SK-N-SH (cell line): ENCODE measurements around the gene PLIN3. TPM values are rescaled to one million over a fixed set of nuclear protein-coding genes. Genes with fewer than 3 reads are reported as not detected.
"Not testable (repeated sequence)": the region's sequence is repeated elsewhere in the genome, so short reads cannot be mapped to it uniquely, and the experiment has no call there.

ENCODE experiments used
- CTCF ChIA-PET: fragments of 300-600, 350-600 bp; formaldehyde crosslinking; extraction: SDS; loops from one replicate; lab custom pipeline; 2021; lab: Yijun Ruan, JAX
- POLR2A ChIA-PET: fragments of 350-600 bp; sonication (Branson Sonifier 250); formaldehyde crosslinking; extraction: SDS; loops from one replicate; lab custom pipeline; 2020; ENCODE audit warnings: antibody characterized with exemption, inconsistent platforms; lab: Yijun Ruan, JAX
- DNase-seq: peaks from one replicate; pipeline ENCODE4 v3.0.0; 2012
- H2AFZ ChIP-seq: fragments of 200-600 bp; sonication (generic); 2 replicates; pipeline ENCODE4 v1.8.1; 2016; ENCODE audit warnings: antibody characterized with exemption, mild to moderate bottlenecking, low read depth
- H3F3A ChIP-seq: fragments of 200-600 bp; sonication (generic); replicated peaks from 2 replicates; pipeline ENCODE3; 2016; ENCODE audit warnings: antibody characterized with exemption, mild to moderate bottlenecking; ENCODE audit not compliant: insufficient read depth
- H3K27ac ChIP-seq, 2 experiments: fragments of 200-500 bp in 1 of 2; fragments of 200-600 bp in 1 of 2; sonication (Bioruptor generic) in 1 of 2; sonication (generic), shearing (Covaris generic) in 1 of 2; 2 replicates each; pipeline versions ENCODE4 v1.5.1 to v1.6.1; 2014 to 2016; ENCODE audit warnings: low read depth in 2 of 2, inconsistent platforms in 1 of 2, low read length in 1 of 2, mild to moderate bottlenecking in 1 of 2, mixed read lengths in 1 of 2
- H3K27me3 ChIP-seq: fragments of 200-600 bp; sonication (generic), shearing (Covaris generic); 2 replicates; pipeline ENCODE4 v1.6.1; 2016; ENCODE audit warnings: mixed run types; ENCODE audit not compliant: insufficient read depth
- H3K36me3 ChIP-seq, 2 experiments: fragments of 200-500 bp in 1 of 2; fragments of 200-600 bp in 1 of 2; sonication (Bioruptor generic) in 1 of 2; sonication (generic) in 1 of 2; replicated peaks in 1 of 2; 2 replicates each; pipeline versions ENCODE3 to v1.5.1; 2014 to 2016; ENCODE audit warnings: low read length in 1 of 2, mild to moderate bottlenecking in 1 of 2; ENCODE audit not compliant: insufficient read depth in 2 of 2, control insufficient read depth in 1 of 2
- H3K4me1 ChIP-seq, 2 experiments: fragments of 200-500 bp in 1 of 2; fragments of 200-600 bp in 1 of 2; sonication (Bioruptor generic) in 1 of 2; sonication (generic), shearing (Covaris generic) in 1 of 2; 2 replicates each; pipeline versions ENCODE4 v1.5.1 to v1.6.1; 2014 to 2016; ENCODE audit warnings: low read depth in 1 of 2, low read length in 1 of 2, mixed run types in 1 of 2; ENCODE audit not compliant: insufficient read depth in 2 of 2, control insufficient read depth in 1 of 2
- H3K4me2 ChIP-seq: fragments of 200-600 bp; sonication (generic), shearing (Covaris generic); 2 replicates; pipeline ENCODE4 v1.6.1; 2017; ENCODE audit warnings: mixed run types
- H3K4me3 ChIP-seq, 2 experiments: fragments of 200-500 bp in 1 of 2; fragments of 200-600 bp in 1 of 2; sonication (Bioruptor generic) in 1 of 2; sonication (generic), shearing (Covaris generic) in 1 of 2; 2 replicates each; pipeline versions ENCODE4 v1.5.1 to v1.8.1; 2014 to 2016; ENCODE audit warnings: low read depth in 2 of 2, inconsistent platforms in 1 of 2, low read length in 1 of 2, mild to moderate bottlenecking in 1 of 2, mixed read lengths in 1 of 2, moderate library complexity in 1 of 2
- H3K79me2 ChIP-seq: fragments of 200-600 bp; sonication (generic); 2 replicates; pipeline ENCODE4 v1.8.1; 2017; ENCODE audit warnings: mild to moderate bottlenecking; ENCODE audit not compliant: insufficient read depth
- H3K9ac ChIP-seq: fragments of 200-600 bp; sonication (generic); 2 replicates; pipeline ENCODE4 v1.6.1; 2017; ENCODE audit warnings: mixed run types
- H3K9me2 ChIP-seq: fragments of 200-600 bp; sonication (generic); 2 replicates; pipeline ENCODE4 v1.6.1; 2017; ENCODE audit warnings: mixed run types
- H3K9me3 ChIP-seq: fragments of 200-600 bp; sonication (generic); 2 replicates; pipeline ENCODE4 v1.6.1; 2017; ENCODE audit warnings: mixed run types, mild to moderate bottlenecking, moderate library complexity
- H4K20me1 ChIP-seq: fragments of 200-600 bp; sonication (generic); 2 replicates; pipeline ENCODE4 v1.6.1; 2017; ENCODE audit warnings: mild to moderate bottlenecking, mixed run types; ENCODE audit not compliant: insufficient read depth
- ELF1 ChIP-seq: IDR thresholded peaks from 2 replicates; pipeline ENCODE4 v1.4.0; 2012
- EP300 ChIP-seq, 2 experiments: IDR thresholded peaks; 2 replicates each; pipeline versions ENCODE4 v1.4.0 to v1.6.1; 2012; ENCODE audit warnings: borderline replicate concordance in 1 of 2, low read depth in 1 of 2, low read length in 1 of 2
- FOSL2 ChIP-seq: IDR thresholded peaks from 2 replicates; pipeline ENCODE4 v1.4.0; 2012; ENCODE audit warnings: low read depth, mild to moderate bottlenecking, moderate library complexity, borderline replicate concordance
- FOXJ3 ChIP-seq: sonication (generic); formaldehyde crosslinking; IDR thresholded peaks from 2 replicates; pipeline ENCODE4 v1.5.1; 2020; ENCODE audit warnings: mild to moderate bottlenecking, missing genetic modification reagents
- MEF2A ChIP-seq: IDR thresholded peaks from 2 replicates; pipeline ENCODE4 v1.4.0; 2012; ENCODE audit warnings: low read depth, borderline replicate concordance
- MXI1 ChIP-seq: IDR thresholded peaks from 2 replicates; pipeline ENCODE4 v1.6.1; 2012; ENCODE audit warnings: mild to moderate bottlenecking, low read depth, low read length, improper control_type of control experiment
- NFIC ChIP-seq: IDR thresholded peaks from 2 replicates; pipeline ENCODE4 v1.4.0; 2012; ENCODE audit warnings: borderline replicate concordance
- POLR2AphosphoS5 ChIP-seq: IDR thresholded peaks from 2 replicates; pipeline ENCODE4 v1.6.1; 2012; ENCODE audit warnings: low read depth, low read length
- RAD21 ChIP-seq: IDR thresholded peaks from 2 replicates; pipeline ENCODE4 v1.6.1; 2012; ENCODE audit warnings: mild to moderate bottlenecking, low read length
- REST ChIP-seq: IDR thresholded peaks from 2 replicates; pipeline ENCODE4 v1.6.1; 2012; ENCODE audit warnings: mild to moderate bottlenecking, low read depth, low read length, moderate library complexity
- RFX5 ChIP-seq: IDR thresholded peaks from 2 replicates; pipeline ENCODE4 v1.6.1; 2012; ENCODE audit warnings: mild to moderate bottlenecking, improper control_type of control experiment, low read length
- RXRA ChIP-seq: IDR thresholded peaks from 2 replicates; pipeline ENCODE4 v1.4.0; 2012; ENCODE audit warnings: low read depth, mild to moderate bottlenecking, borderline replicate concordance
- SIN3A ChIP-seq: IDR thresholded peaks from 2 replicates; pipeline ENCODE4 v1.6.1; 2012; ENCODE audit warnings: low read depth, mild to moderate bottlenecking, low read length, moderate library complexity, borderline replicate concordance
- TCF12 ChIP-seq: IDR thresholded peaks from 2 replicates; pipeline ENCODE4 v1.4.0; 2012
- YY1 ChIP-seq: IDR thresholded peaks from 2 replicates; pipeline ENCODE4 v1.4.0; 2012; ENCODE audit warnings: low read depth, mild to moderate bottlenecking
- WGBS: methylation state at CpG from one replicate; pipeline ENCODE4 v1.1.6; 2017; ENCODE audit warnings: low lambda C conversion rate; 5-methylcytosine and 5-hydroxymethylcytosine counted together
- polyA plus RNA-seq, 3 experiments: library from polyadenylated mRNA; depleted of rRNA; stranded (reverse); fragments of >200 nt; gene quantifications; 2 replicates each; pipeline ENCODE4 v1.2.3, GENCODE V29; 2012
- TF ChIP-seq, protein P1 (sequence below): IDR thresholded peaks from 2 replicates; pipeline ENCODE4 v1.4.0; 2012; ENCODE audit warnings: low read depth

The PLIN3 gene
- polyA plus RNA-seq, 1 of the 3 experiments (the other 2 are of a cell fraction) = 129 TPM

DNA sequence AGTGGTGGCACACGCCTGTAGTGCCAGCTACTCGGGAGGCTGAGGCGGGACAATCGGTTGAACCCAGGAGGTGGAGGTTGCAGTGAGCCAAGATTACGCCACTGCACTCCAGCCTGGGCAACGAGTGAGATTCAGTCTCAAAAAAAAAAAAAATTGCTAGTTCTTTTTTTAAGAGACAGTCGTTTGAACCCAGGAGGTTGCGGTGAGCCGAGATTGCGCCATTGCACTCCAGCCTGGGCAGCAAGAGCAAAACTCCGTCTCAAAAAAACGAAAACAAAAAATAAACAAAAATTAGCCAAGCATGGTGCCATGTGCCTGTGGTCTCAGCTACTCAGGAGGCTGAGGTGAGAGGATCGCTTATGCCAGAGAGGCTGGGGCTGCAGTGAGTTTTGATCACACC lies 33.4 kb upstream of the PLIN3 start:
- H4K20me1 ChIP-seq, H3K4me3 ChIP-seq, H3K9me2 ChIP-seq, H3F3A ChIP-seq, DNase-seq, H3K4me2 ChIP-seq, H3K36me3 ChIP-seq, H2AFZ ChIP-seq, H3K9ac ChIP-seq, H3K9me3 ChIP-seq, H3K27ac ChIP-seq, H3K4me1 ChIP-seq, H3K27me3 ChIP-seq, H3K79me2 ChIP-seq, POLR2A ChIA-PET: not testable (repeated sequence)
- CTCF ChIA-PET = interaction anchor here (0.7 kb wide), 1 partner anchor 28 kb away, joined by 3 read pairs; no protein-coding TSS in a partner anchor
- 87% methylated on average over 13 of the region's 13 CpGs for WGBS

- H3K9ac ChIP-seq = no peak overlapping the region
- ChIA-PET CTCF (interaction anchor here (1.1 to 2.5 kb wide), 3 partner anchors 14 to 46 kb away, joined by 3 to 10 read pairs (median 3); no protein-coding TSS in a partner anchor), POLR2A (no interaction called here)
- no peak for DNase-seq
- no peaks in the 10 kb centered on the region for H3K27me3 ChIP-seq
- H4K20me1 ChIP-seq = no peaks in the 10 kb centered on the region
- H3K4me3 ChIP-seq = no peak overlapping the region
- H3K36me3 ChIP-seq = no peaks in the 10 kb centered on the region
- H3K9me2 ChIP-seq = no peaks in the 10 kb centered on the region
- H2AFZ ChIP-seq = no peak overlapping the region
- H3K27ac ChIP-seq = no peak overlapping the region
- no peak overlapping the region for H3K4me2 ChIP-seq
- H3K4me1 ChIP-seq = no peaks in the 10 kb centered on the region
- H3K79me2 ChIP-seq = no peaks in the 10 kb centered on the region
- no peaks in the 10 kb centered on the region for H3F3A ChIP-seq
- WGBS = 98% methylated on average over 7 of the region's 7 CpGs
- TF ChIP-seq FOSL2 (no peak), MEF2A (no peak), TCF12 (no peak), RAD21 (no peak), RFX5 (no peak), MXI1 (no peak), REST (no peak), RXRA (no peak), ELF1 (no peak)
- no peaks in the 10 kb centered on the region for H3K9me3 ChIP-seq
Measured at GRCh38 chr19:4897146-4897545, 29.7 kb upstream of the PLIN3 start.

GRCh38 chr19:4896372-4896771 lies 28.9 kb upstream of the PLIN3 start:
- H3K9me3 ChIP-seq = no peaks in the 10 kb centered on the region
- TF ChIP-seq SIN3A (no peak), FOSL2 (no peak), POLR2AphosphoS5 (no peak), NFIC (no peak), ELF1 (no peak), YY1 (no peak), EP300 (IDR thresholded peaks at IDR 0.05; ENCODE audit: borderline replicate concordance in 1 of 2, low read depth in 1 of 2, low read length in 1 of 2) (no peak), FOXJ3 (no peak), RAD21 (no peak)
- TF ChIP-seq, protein P1, sequence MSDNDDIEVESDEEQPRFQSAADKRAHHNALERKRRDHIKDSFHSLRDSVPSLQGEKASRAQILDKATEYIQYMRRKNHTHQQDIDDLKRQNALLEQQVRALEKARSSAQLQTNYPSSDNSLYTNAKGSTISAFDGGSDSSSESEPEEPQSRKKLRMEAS = no peak
- no peaks in the 10 kb centered on the region for H3F3A ChIP-seq
- CTCF ChIA-PET = interaction anchor here (0.5 to 2.5 kb wide), 4 partner anchors 9 to 45 kb away, joined by 3 to 10 read pairs (median 3); no protein-coding TSS in a partner anchor
- H4K20me1 ChIP-seq = no peaks in the 10 kb centered on the region
- no peaks in the 10 kb centered on the region for H3K79me2 ChIP-seq
- no peak overlapping the region for H3K9ac ChIP-seq
- H3K9me2 ChIP-seq = no peaks in the 10 kb centered on the region
- DNase-seq = no peak
- H3K36me3 ChIP-seq = no peaks in the 10 kb centered on the region
- H3K27ac ChIP-seq = no peak overlapping the region
- no peak overlapping the region for H3K4me3 ChIP-seq
- 71% methylated on average over 3 of the region's 3 CpGs for WGBS
- H3K4me1 ChIP-seq = no peaks in the 10 kb centered on the region
- no peak overlapping the region for H2AFZ ChIP-seq
- no peak overlapping the region for H3K4me2 ChIP-seq
- H3K27me3 ChIP-seq = no peaks in the 10 kb centered on the region
- POLR2A ChIA-PET = no interaction called here

DNA sequence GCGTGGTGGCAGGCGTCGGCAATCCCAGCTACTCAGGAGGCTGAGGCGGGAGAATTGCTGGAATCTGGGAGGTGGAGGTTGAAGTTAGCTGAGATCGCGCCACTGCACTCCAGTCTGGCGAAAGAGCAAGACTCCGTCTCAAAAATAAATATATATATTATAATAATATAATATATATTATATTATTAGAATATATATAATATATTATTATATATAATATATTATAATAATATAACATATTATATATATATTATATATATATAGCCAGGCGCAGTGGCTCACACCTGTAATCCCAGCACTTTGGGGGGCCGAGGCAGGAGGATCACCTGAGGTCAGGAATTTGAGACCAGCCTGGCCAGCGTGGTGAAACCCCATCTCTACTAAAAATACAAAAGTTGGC lies 25.5 kb upstream of the PLIN3 start:
- H3K9ac ChIP-seq, H3K36me3 ChIP-seq, H2AFZ ChIP-seq, H3K4me2 ChIP-seq, H3K27me3 ChIP-seq, H3K9me2 ChIP-seq, H3K9me3 ChIP-seq, H3K4me3 ChIP-seq, H4K20me1 ChIP-seq, H3K27ac ChIP-seq, H3K4me1 ChIP-seq, H3K79me2 ChIP-seq, H3F3A ChIP-seq, DNase-seq, POLR2A ChIA-PET: not testable (repeated sequence)
- 89% methylated on average over 11 of the region's 11 CpGs for WGBS
- CTCF ChIA-PET = interaction anchor here (1.0 to 1.5 kb wide), 2 partner anchors 41 to 138 kb away, joined by 3 read pairs; no protein-coding TSS in a partner anchor
